ENCODE results near the gene SLC29A1. TPM values are rescaled to one million over a fixed set of nuclear protein-coding genes. Genes with fewer than 3 reads are reported as not detected.
A peak's percentile ranks its signal among the peaks of the same experiment; 100 is the strongest.

SLC29A1 gene
- total and polyA plus RNA-seq, 9 of the 15 experiments (the other 6 are each of a cell fraction or from before 2014, with no cell fraction given) = 18.9 to 170 (median 57.7) TPM

DNA sequence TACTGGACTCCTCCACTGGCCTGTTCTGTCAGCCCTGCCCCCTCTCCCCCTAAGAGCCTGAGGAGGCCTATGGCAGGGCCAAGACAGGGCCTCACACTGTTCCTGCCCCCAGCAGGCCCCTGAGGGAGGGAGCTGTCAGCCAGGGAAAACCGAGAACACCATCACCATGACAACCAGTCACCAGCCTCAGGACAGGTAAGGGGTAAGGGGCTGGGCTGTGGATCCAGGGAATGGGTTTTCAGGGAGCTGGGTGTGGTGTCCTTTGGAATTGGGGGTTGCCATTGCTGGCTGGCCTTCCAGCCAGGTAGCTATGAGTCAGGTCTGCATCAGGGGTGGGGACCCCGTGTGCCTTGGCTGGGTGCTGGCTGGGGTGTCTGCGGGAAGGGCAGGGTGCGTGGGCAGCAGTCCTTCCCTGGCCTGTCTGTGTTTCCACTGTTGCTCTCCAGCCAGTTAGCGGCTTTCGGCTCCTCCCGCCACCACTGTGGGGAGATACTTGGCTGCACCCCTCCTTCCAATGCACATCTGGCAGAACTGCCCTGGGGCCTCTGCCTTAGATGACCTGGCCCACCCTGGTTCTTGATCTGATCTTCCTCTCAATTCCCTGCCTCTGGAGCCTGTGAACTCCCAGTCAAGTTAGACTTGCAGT, 3.9 kb downstream of the SLC29A1 start (continued):
- TF ChIP-seq KLF10 (CRISPR knock-in tag; IDR thresholded peaks at IDR 0.05) (no peak), NRF1 (conservative IDR thresholded peaks at IDR 0.05 in 1 of 2, IDR thresholded peaks at IDR 0.05 in 1 of 2) (no peak), HNRNPL (IDR thresholded peaks at IDR 0.05; ENCODE audit: low read depth, low read length) (no peak), HDAC2 (IDR thresholded peaks at IDR 0.05) (no peak), CREB3L1 (IDR thresholded peaks at IDR 0.05; ENCODE audit: borderline replicate concordance, low read depth) (no peak), AFF4 (CRISPR knock-in tag; IDR thresholded peaks at IDR 0.05) (no peak), ESRRA (IDR thresholded peaks at IDR 0.05; ENCODE audit: borderline replicate concordance, low read depth) (no peak), SRSF3 (IDR thresholded peaks at IDR 0.05; ENCODE audit: insufficient read depth, low read length) (no peak), DPF2 (IDR thresholded peaks at IDR 0.05) (no peak), SIX5 (IDR thresholded peaks at IDR 0.05; ENCODE audit: borderline replicate concordance in 1 of 2, insufficient read depth in 1 of 2, low read depth in 1 of 2, low read length in 2 of 2) (no peak), MEIS2 (IDR thresholded peaks at IDR 0.05; ENCODE audit: partially characterized antibody) (no peak), ZNF124 (CRISPR knock-in tag; IDR thresholded peaks at IDR 0.05) (no peak), ZNF174 (CRISPR knock-in tag; IDR thresholded peaks at IDR 0.05) (no peak), SETDB1 (IDR thresholded peaks at IDR 0.05; ENCODE audit: low read length) (no peak), GTF2A2 (tag; IDR thresholded peaks at IDR 0.05) (no peak), EHMT2 (IDR thresholded peaks at IDR 0.05) (no peak), NCOA1 (IDR thresholded peaks at IDR 0.05; ENCODE audit: low read depth) (no peak), PHB (CRISPR knock-in tag; IDR thresholded peaks at IDR 0.05) (no peak), TCF7 (IDR thresholded peaks at IDR 0.05; ENCODE audit: borderline replicate concordance) (no peak), LCOR (CRISPR knock-in tag; IDR thresholded peaks at IDR 0.05) (no peak), ZNF41 (CRISPR knock-in tag; conservative IDR thresholded peaks at IDR 0.05) (no peak)
- TF ChIP-seq, protein P1, sequence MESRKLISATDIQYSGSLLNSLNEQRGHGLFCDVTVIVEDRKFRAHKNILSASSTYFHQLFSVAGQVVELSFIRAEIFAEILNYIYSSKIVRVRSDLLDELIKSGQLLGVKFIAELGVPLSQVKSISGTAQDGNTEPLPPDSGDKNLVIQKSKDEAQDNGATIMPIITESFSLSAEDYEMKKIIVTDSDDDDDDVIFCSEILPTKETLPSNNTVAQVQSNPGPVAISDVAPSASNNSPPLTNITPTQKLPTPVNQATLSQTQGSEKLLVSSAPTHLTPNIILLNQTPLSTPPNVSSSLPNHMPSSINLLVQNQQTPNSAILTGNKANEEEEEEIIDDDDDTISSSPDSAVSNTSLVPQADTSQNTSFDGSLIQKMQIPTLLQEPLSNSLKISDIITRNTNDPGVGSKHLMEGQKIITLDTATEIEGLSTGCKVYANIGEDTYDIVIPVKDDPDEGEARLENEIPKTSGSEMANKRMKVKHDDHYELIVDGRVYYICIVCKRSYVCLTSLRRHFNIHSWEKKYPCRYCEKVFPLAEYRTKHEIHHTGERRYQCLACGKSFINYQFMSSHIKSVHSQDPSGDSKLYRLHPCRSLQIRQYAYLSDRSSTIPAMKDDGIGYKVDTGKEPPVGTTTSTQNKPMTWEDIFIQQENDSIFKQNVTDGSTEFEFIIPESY (CRISPR knock-in tag; IDR thresholded peaks at IDR 0.05) = peak; percentile 100
- TF ChIP-seq, protein P2, sequence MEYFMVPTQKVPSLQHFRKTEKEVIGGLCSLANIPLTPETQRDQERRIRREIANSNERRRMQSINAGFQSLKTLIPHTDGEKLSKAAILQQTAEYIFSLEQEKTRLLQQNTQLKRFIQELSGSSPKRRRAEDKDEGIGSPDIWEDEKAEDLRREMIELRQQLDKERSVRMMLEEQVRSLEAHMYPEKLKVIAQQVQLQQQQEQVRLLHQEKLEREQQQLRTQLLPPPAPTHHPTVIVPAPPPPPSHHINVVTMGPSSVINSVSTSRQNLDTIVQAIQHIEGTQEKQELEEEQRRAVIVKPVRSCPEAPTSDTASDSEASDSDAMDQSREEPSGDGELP (CRISPR knock-in tag; IDR thresholded peaks at IDR 0.05; ENCODE audit: borderline replicate concordance) = peak; percentile 35; the same call in 1 of the 2 replicates
